A549 treated with DMSO at 1 μM for 4 hours (cell line): Measurements from ENCODE around the gene DYNAP. TPM values are rescaled to one million over a fixed set of nuclear protein-coding genes. Genes with fewer than 3 reads are reported as not detected.

Experiments used
- total RNA-seq: library from RNA; stranded (reverse); fragments of 200-300 nt; extraction: Qiagen RNA extraction; gene quantifications from 5 replicates; pipeline ENCODE4 v1.2.3, GENCODE V29; 2022; ENCODE audit warnings: low read depth

DYNAP gene, protein sequence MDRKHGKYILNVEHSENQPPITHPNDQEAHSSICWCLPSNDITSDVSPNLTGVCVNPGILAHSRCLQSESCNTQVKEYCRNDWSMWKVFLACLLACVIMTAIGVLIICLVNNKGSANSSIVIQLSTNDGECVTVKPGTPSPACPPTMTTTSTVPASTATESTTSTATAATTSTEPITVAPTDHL
- total RNA-seq, result not detected in 5 replicates

DNA sequence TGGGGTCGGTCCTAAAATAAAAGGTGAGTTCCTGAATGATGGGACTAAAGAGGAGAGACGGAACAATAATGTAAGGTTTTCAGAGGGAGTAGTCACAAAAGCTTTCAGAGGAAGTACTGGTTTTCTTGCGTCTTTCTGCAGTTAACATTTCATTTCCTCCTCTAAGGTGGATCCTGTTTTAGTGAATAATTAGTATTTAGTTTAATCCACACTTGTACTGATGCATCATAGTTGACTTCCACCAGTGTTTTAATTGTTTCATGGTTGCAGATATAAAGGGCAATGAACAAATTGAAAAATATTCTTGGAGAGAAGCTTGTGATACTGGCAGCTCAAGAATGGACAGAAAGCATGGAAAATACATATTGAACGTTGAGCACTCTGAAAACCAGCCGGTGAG, at the start of gene DYNAP:
Gene DYNAP (plus strand): TSS at position 301 of the 400 bp plus-strand sequence. CDS start 38 bp downstream, at position 339.

Other genes with a start within 250 kb of the DYNAP start
- gene STARD6, start 233.4 kb upstream of the DYNAP start, total RNA-seq, result not detected in 5 replicates
- 2.1 to 3.5 TPM (median 2.8 TPM) in 5 replicates for gene C18orf54, start 233.3 kb upstream of the DYNAP start, total RNA-seq
- 11.2 to 20.5 TPM (median 14.8 TPM) in 5 replicates for gene RAB27B, start 237.2 kb downstream of the DYNAP start, total RNA-seq